H9 (cell line): ENCODE results near the gene SLC35A3. TPM values are rescaled to one million over a fixed set of nuclear protein-coding genes. Genes with fewer than 3 reads are reported as not detected.

Experiments used
- DNase-seq: peaks from one replicate; pipeline ENCODE4 v3.0.0-alpha.2; 2017
- H2AFZ ChIP-seq: one replicate; pipeline ENCODE4 v1.6.1; 2013; ENCODE audit warnings: mild to moderate bottlenecking, low read length, control low read depth, moderate library complexity
- H2AK5ac ChIP-seq: 2 replicates; pipeline ENCODE4 v1.6.1; 2013; ENCODE audit warnings: low read length, control low read depth, mixed read lengths; ENCODE audit not compliant: insufficient read length
- H2BK120ac ChIP-seq: one replicate; pipeline ENCODE4 v1.6.1; 2013; ENCODE audit warnings: low read depth, mild to moderate bottlenecking, low read length, control low read depth, inconsistent platforms; ENCODE audit not compliant: poor library complexity, severe bottlenecking
- H2BK12ac ChIP-seq: 2 replicates; pipeline ENCODE4 v1.6.1; 2013; ENCODE audit warnings: low read length, control low read depth, mixed read lengths, low read depth; ENCODE audit not compliant: insufficient read length
- H2BK15ac ChIP-seq: 2 replicates; pipeline ENCODE4 v1.6.1; 2013; ENCODE audit warnings: low read depth, low read length, control low read depth
- H2BK20ac ChIP-seq: one replicate; pipeline ENCODE4 v1.6.1; 2013; ENCODE audit warnings: low read depth, mild to moderate bottlenecking, low read length, control low read depth, inconsistent platforms; ENCODE audit not compliant: poor library complexity, severe bottlenecking
- H2BK5ac ChIP-seq: 2 replicates; pipeline ENCODE4 v1.6.1; 2013; ENCODE audit warnings: low read length, control low read depth, mixed read lengths; ENCODE audit not compliant: insufficient read length
- H3K14ac ChIP-seq: 2 replicates; pipeline ENCODE4 v1.6.1; 2013; ENCODE audit warnings: low read length, control low read depth; ENCODE audit not compliant: insufficient read depth
- H3K18ac ChIP-seq: 2 replicates; pipeline ENCODE4 v1.6.1; 2013; ENCODE audit warnings: low read depth, mild to moderate bottlenecking, mixed read lengths, low read length, control low read depth; ENCODE audit not compliant: insufficient read length
- H3K23ac ChIP-seq: 2 replicates; pipeline ENCODE4 v1.6.1; 2013; ENCODE audit warnings: low read length, control low read depth, mixed read lengths, low read depth; ENCODE audit not compliant: insufficient read length
- H3K23me2 ChIP-seq: 2 replicates; pipeline ENCODE4 v1.6.1; 2013; ENCODE audit warnings: low read depth, mild to moderate bottlenecking, mixed read lengths, low read length, control low read depth; ENCODE audit not compliant: insufficient read length, poor library complexity, severe bottlenecking
- H3K27ac ChIP-seq: 2 replicates; pipeline ENCODE4 v1.5.1; 2013; ENCODE audit warnings: low read length, control low read depth, mixed read lengths, low read depth; ENCODE audit not compliant: insufficient read length
- H3K27me3 ChIP-seq: 2 replicates; pipeline ENCODE4 v1.6.1; 2013; ENCODE audit warnings: low read length, control low read depth, inconsistent platforms; ENCODE audit not compliant: insufficient read depth
- H3K4ac ChIP-seq: 2 replicates; pipeline ENCODE4 v1.6.1; 2013; ENCODE audit warnings: low read depth, mild to moderate bottlenecking, control low read depth, inconsistent platforms, low read length, moderate library complexity
- H3K4me1 ChIP-seq: 2 replicates; pipeline ENCODE4 v1.6.1; 2013; ENCODE audit warnings: low read length, control low read depth, inconsistent platforms; ENCODE audit not compliant: insufficient read depth
- H3K4me2 ChIP-seq: 2 replicates; pipeline ENCODE4 v1.6.1; 2013; ENCODE audit warnings: low read length, control low read depth, mixed read lengths; ENCODE audit not compliant: insufficient read length, insufficient read depth
- H3K56ac ChIP-seq: 2 replicates; pipeline ENCODE4 v1.6.1; 2013; ENCODE audit warnings: low read depth, mild to moderate bottlenecking, mixed read lengths, low read length, control low read depth; ENCODE audit not compliant: insufficient read length
- H3K79me1 ChIP-seq: 2 replicates; pipeline ENCODE4 v1.6.1; 2013; ENCODE audit warnings: low read depth, mild to moderate bottlenecking, moderate library complexity, low read length, control low read depth, inconsistent platforms; ENCODE audit not compliant: insufficient read depth, poor library complexity, severe bottlenecking
- H3K79me2 ChIP-seq: 2 replicates; pipeline ENCODE4 v1.6.1; 2013; ENCODE audit warnings: low read length, control low read depth, inconsistent platforms; ENCODE audit not compliant: insufficient read depth
- H3K9ac ChIP-seq: 2 replicates; pipeline ENCODE4 v1.6.1; 2013; ENCODE audit warnings: low read length, control low read depth, mixed read lengths; ENCODE audit not compliant: insufficient read length; ENCODE audit errors: extremely low read depth
- H3K9me3 ChIP-seq: one replicate; pipeline ENCODE4 v1.6.1; 2013; ENCODE audit warnings: low read depth, low read length, inconsistent platforms; ENCODE audit not compliant: control insufficient read depth
- H3T11ph ChIP-seq: one replicate; pipeline ENCODE4 v1.6.1; 2013; ENCODE audit warnings: mild to moderate bottlenecking, low read length, control low read depth, inconsistent platforms
- H4K20me1 ChIP-seq: one replicate; pipeline ENCODE4 v1.6.1; 2013; ENCODE audit not compliant: control insufficient read depth, insufficient read length, insufficient read depth
- H4K5ac ChIP-seq: 2 replicates; pipeline ENCODE4 v1.6.1; 2013; ENCODE audit warnings: low read depth, mild to moderate bottlenecking, mixed read lengths, low read length, control low read depth; ENCODE audit not compliant: insufficient read length
- H4K8ac ChIP-seq: replicated peaks from 2 replicates; pipeline ENCODE4 v1.6.1; 2013; ENCODE audit warnings: low read length, control low read depth, mixed read lengths, low read depth; ENCODE audit not compliant: insufficient read length
- H4K91ac ChIP-seq: 2 replicates; pipeline ENCODE4 v1.6.1; 2013; ENCODE audit warnings: low read depth, mild to moderate bottlenecking, moderate library complexity, mixed read lengths, low read length, control low read depth; ENCODE audit not compliant: insufficient read length
- H3K27ac Mint-ChIP-seq, 3 experiments: 2 replicates in 2 of 3; 3 replicates in 1 of 3; pipeline ENCODE4 v1.8.0; 2020 to 2021; ENCODE audit warnings: mixed read lengths in 3 of 3, mild to moderate bottlenecking in 1 of 3, moderate library complexity in 1 of 3
- H3K27me3 Mint-ChIP-seq: 2 replicates; pipeline ENCODE4 v1.8.0; 2021; ENCODE audit warnings: low read depth, mild to moderate bottlenecking, moderate library complexity, mixed read lengths
- H3K36me3 Mint-ChIP-seq, 3 experiments: 2 replicates in 2 of 3; 3 replicates in 1 of 3; pipeline ENCODE4 v1.8.0; 2020 to 2021; ENCODE audit warnings: low read depth in 3 of 3, mixed read lengths in 3 of 3; ENCODE audit not compliant: insufficient read depth in 1 of 3
- H3K4me1 Mint-ChIP-seq, 2 experiments: 2 replicates each; pipeline ENCODE4 v1.8.0; 2020; ENCODE audit warnings: mixed read lengths in 2 of 2
- H3K4me3 Mint-ChIP-seq, 2 experiments: 2 replicates in 1 of 2; 3 replicates in 1 of 2; pipeline ENCODE4 v1.8.0; 2020 to 2021; ENCODE audit warnings: mild to moderate bottlenecking in 2 of 2, mixed read lengths in 2 of 2, moderate library complexity in 1 of 2
- H3K9me3 Mint-ChIP-seq, 2 experiments: 2 replicates in 1 of 2; 3 replicates in 1 of 2; pipeline ENCODE4 v1.8.0; 2020; ENCODE audit warnings: mild to moderate bottlenecking in 2 of 2, mixed read lengths in 2 of 2, moderate library complexity in 1 of 2
- WGBS: extraction: QIAGEN DNeasy Blood & Tissue Kit; methylation state at CpG from one replicate; pipeline ENCODE4 v1.1.7; 2013; ENCODE audit warnings: missing lambda C conversion rate, low lambda C conversion rate, mixed read lengths; ENCODE audit not compliant: insufficient read length; ENCODE audit errors: extremely low coverage; 5-methylcytosine and 5-hydroxymethylcytosine counted together
- total RNA-seq: library from RNA; stranded (reverse); gene quantifications from 2 replicates; pipeline ENCODE4 v1.2.1, GENCODE V29; 2021
- TF ChIP-seq, protein P1 (sequence below): fragments of 200-600 bp; sonication (generic); conservative IDR thresholded peaks from 3 replicates; pipeline ENCODE4 v1.8.0; 2021; ENCODE audit warnings: antibody characterized with exemption, mild to moderate bottlenecking

Gene SLC35A3
- total RNA-seq, 1 experiment from 2014 or later = 15.1 TPM

DNA sequence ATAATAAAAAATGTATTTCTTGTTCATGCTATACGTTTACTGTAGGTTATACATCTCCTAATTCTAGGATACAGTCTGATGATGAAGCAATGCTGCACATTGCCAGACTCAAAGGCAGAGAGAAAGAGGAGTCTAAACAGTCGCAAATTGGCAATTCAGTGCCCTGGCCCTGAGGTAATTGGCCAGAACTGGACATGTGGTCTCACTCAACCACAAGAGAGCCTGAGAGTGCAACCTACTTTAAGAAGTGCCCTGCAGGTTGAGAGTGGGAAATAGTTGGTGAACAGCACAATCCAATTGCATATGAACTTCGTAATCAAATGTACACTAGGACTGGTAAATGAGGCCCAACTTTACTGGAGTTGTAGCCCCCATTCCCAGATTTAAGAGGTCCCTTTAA is 5.0 kb upstream of the SLC35A3 start:
- H3T11ph ChIP-seq = no peak overlapping the region
- H2AFZ ChIP-seq = no peak overlapping the region
- no peak overlapping the region for H3K27ac ChIP-seq
- H2BK12ac ChIP-seq = no peak overlapping the region
- H3K23ac ChIP-seq = no peak overlapping the region
- no peak overlapping the region for H2BK15ac ChIP-seq
- H3K56ac ChIP-seq = no peak overlapping the region
- H3K23me2 ChIP-seq = peaks cover 7% of the 10 kb centered on the region
- no peak for DNase-seq
- no peak overlapping the region for H2BK5ac ChIP-seq
- Mint-ChIP-seq H3K27me3 (no peaks in the 10 kb centered on the region), H3K36me3 (no peaks in the 10 kb centered on the region), H3K9me3 (no peaks in the 10 kb centered on the region; a peak in 1 of 5 replicates), H3K4me3 (no peak overlapping the region), H3K4me1 (peaks cover 5 to 8% of the 10 kb centered on the region in 2 experiments), H3K27ac (no peak overlapping the region)
- H4K8ac ChIP-seq = no peak overlapping the region
- no peak overlapping the region for H2AK5ac ChIP-seq
- no peaks in the 10 kb centered on the region for H3K27me3 ChIP-seq
- H3K4me1 ChIP-seq = no peaks in the 10 kb centered on the region
- no peak overlapping the region for H4K5ac ChIP-seq
- H2BK120ac ChIP-seq = no peak overlapping the region
- H3K79me1 ChIP-seq = no peaks in the 10 kb centered on the region
- no peak overlapping the region for H3K18ac ChIP-seq
- H4K20me1 ChIP-seq = no peaks in the 10 kb centered on the region
- TF ChIP-seq, protein P1, sequence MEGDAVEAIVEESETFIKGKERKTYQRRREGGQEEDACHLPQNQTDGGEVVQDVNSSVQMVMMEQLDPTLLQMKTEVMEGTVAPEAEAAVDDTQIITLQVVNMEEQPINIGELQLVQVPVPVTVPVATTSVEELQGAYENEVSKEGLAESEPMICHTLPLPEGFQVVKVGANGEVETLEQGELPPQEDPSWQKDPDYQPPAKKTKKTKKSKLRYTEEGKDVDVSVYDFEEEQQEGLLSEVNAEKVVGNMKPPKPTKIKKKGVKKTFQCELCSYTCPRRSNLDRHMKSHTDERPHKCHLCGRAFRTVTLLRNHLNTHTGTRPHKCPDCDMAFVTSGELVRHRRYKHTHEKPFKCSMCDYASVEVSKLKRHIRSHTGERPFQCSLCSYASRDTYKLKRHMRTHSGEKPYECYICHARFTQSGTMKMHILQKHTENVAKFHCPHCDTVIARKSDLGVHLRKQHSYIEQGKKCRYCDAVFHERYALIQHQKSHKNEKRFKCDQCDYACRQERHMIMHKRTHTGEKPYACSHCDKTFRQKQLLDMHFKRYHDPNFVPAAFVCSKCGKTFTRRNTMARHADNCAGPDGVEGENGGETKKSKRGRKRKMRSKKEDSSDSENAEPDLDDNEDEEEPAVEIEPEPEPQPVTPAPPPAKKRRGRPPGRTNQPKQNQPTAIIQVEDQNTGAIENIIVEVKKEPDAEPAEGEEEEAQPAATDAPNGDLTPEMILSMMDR = no peak
- no peak overlapping the region for H3K4me2 ChIP-seq
- H3K9me3 ChIP-seq = no peaks in the 10 kb centered on the region
- no peak overlapping the region for H3K9ac ChIP-seq
- no peaks in the 10 kb centered on the region for H3K79me2 ChIP-seq
- H4K91ac ChIP-seq = no peak overlapping the region
- no peak overlapping the region for H2BK20ac ChIP-seq
- no peak overlapping the region for H3K14ac ChIP-seq
- WGBS = no CpG with 5 or more reads among the region's 3 CpGs
- H3K4ac ChIP-seq = no peak overlapping the region
